Common myeloid progenitor, CD34-positive (primary cell): ENCODE results near the gene RESF1.
"Not testable (repeated sequence)": the region's sequence is repeated elsewhere in the genome, so short reads cannot be mapped to it uniquely, and the experiment has no call there.

Experiments
- CTCF ChIA-PET: fragments of 350-600 bp; sonication (Branson Sonifier 250); formaldehyde crosslinking; loops from one replicate; lab custom pipeline; 2021; ENCODE audit warnings: antibody characterized with exemption; lab: Charles Lee
- POLR2A ChIA-PET: fragments of 350-600 bp; sonication (Branson Sonifier 250); formaldehyde crosslinking; loops from one replicate; lab custom pipeline; 2021; ENCODE audit warnings: antibody characterized with exemption; lab: Charles Lee
- DNase-seq, 3 donors: peaks; one replicate each; pipeline versions ENCODE4 v3.0.0 to v3.0.0-alpha.2; 2013
- H3K27ac ChIP-seq, 2 experiments: 1 replicate in 1 of 2; 2 replicates in 1 of 2; pipeline ENCODE4 v1.7.0; 2013; ENCODE audit warnings: inconsistent platforms in 2 of 2, low read length in 2 of 2, mild to moderate bottlenecking in 2 of 2, low read depth in 1 of 2, moderate library complexity in 1 of 2; ENCODE audit not compliant: severe bottlenecking in 2 of 2, insufficient read depth in 1 of 2, poor library complexity in 1 of 2
- H3K27me3 ChIP-seq, 5 experiments: replicated peaks in 2 of 5; 1 replicate in 3 of 5; 2 replicates in 2 of 5; pipeline versions ENCODE4 v1.6.1 to v1.7.0; 2013; ENCODE audit warnings: low read length in 4 of 5, mild to moderate bottlenecking in 2 of 5, moderate library complexity in 2 of 5, inconsistent platforms in 1 of 5; ENCODE audit not compliant: insufficient read depth in 5 of 5, control insufficient read depth in 4 of 5
- H3K36me3 ChIP-seq, 4 experiments: 1 replicate in 2 of 4; 2 replicates in 2 of 4; pipeline versions ENCODE4 v1.6.1 to v1.7.0; 2013; ENCODE audit warnings: low read length in 3 of 4, control low read depth in 1 of 4, mild to moderate bottlenecking in 1 of 4; ENCODE audit not compliant: control insufficient read depth in 4 of 4, insufficient read depth in 4 of 4
- H3K4me1 ChIP-seq, 4 experiments: 1 replicate in 3 of 4; 2 replicates in 1 of 4; pipeline versions ENCODE4 v1.6.1 to v1.7.1; 2013; ENCODE audit warnings: low read length in 3 of 4, mild to moderate bottlenecking in 3 of 4, control low read depth in 1 of 4, inconsistent platforms in 1 of 4, moderate library complexity in 1 of 4; ENCODE audit not compliant: control insufficient read depth in 4 of 4, insufficient read depth in 4 of 4; ENCODE audit errors: control extremely low read depth in 1 of 4
- H3K4me3 ChIP-seq, 7 experiments: 1 replicate in 4 of 7; 2 replicates in 3 of 7; pipeline versions ENCODE4 v1.5.1 to v1.7.0; 2013; ENCODE audit warnings: mild to moderate bottlenecking in 7 of 7, low read length in 6 of 7, moderate library complexity in 6 of 7, inconsistent platforms in 2 of 7, low read depth in 2 of 7, control low read depth in 1 of 7; ENCODE audit not compliant: insufficient read depth in 4 of 7, control insufficient read depth in 1 of 7; ENCODE audit errors: extremely low read depth in 1 of 7
- H3K9me3 ChIP-seq, 5 experiments: 1 replicate in 4 of 5; 2 replicates in 1 of 5; pipeline versions ENCODE4 v1.6.1 to v1.7.1; 2013; ENCODE audit warnings: low read length in 4 of 5, mild to moderate bottlenecking in 2 of 5, inconsistent platforms in 1 of 5, low read depth in 1 of 5, moderate library complexity in 1 of 5; ENCODE audit not compliant: control insufficient read depth in 4 of 5, insufficient read depth in 2 of 5; ENCODE audit errors: control extremely low read depth in 1 of 5
- WGBS: methylation state at CpG from one replicate; pipeline ENCODE4 v1.1.5; 2013; ENCODE audit not compliant: insufficient coverage; 5-methylcytosine and 5-hydroxymethylcytosine counted together

Gene RESF1

GRCh38 chr12:31929027-31929526 lies 30.1 kb upstream of the RESF1 start:
- no peaks in the 10 kb centered on the region for H3K4me1 ChIP-seq
- H3K36me3 ChIP-seq: no peaks in the 10 kb centered on the region
- POLR2A ChIA-PET: no interaction called here

GRCh38 chr12:31931796-31932715 lies 27.2 kb upstream of the RESF1 start:
- no peak for DNase-seq
- Histone ChIP-seq H3K27ac (no peak overlapping the region), H3K27me3 (no peaks in the 10 kb centered on the region), H3K4me1 (no peaks in the 10 kb centered on the region), H3K9me3 (peaks cover 0 to 20% (median 10%) of the 10 kb centered on the region in 5 experiments), H3K4me3 (no peak overlapping the region), H3K36me3 (no peaks in the 10 kb centered on the region)
- ChIA-PET POLR2A (no interaction called here), CTCF (interaction anchor here (1.1 to 1.6 kb wide), 2 partner anchors 11 to 12 kb away, joined by 3 read pairs; no protein-coding TSS in a partner anchor)
- WGBS: 100% methylated on average over 2 of the region's 7 CpGs

More at GRCh38 chr12:31929027-31929526, 30.1 kb upstream of the RESF1 start:
- Histone ChIP-seq H3K27me3 (no peaks in the 10 kb centered on the region), H3K9me3 (peaks cover 0 to 15% (median 7%) of the 10 kb centered on the region in 5 experiments), H3K27ac (no peak overlapping the region), H3K4me3 (no peak overlapping the region)
- 100% methylated on average over 1 of the region's 5 CpGs for WGBS
- no peak for DNase-seq
- CTCF ChIA-PET: no interaction called here

- no peak overlapping the region for H3K4me3 ChIP-seq
- CTCF ChIA-PET: interaction anchor here (0.7 kb wide), 1 partner anchor 12 kb away, joined by 3 read pairs; no protein-coding TSS in a partner anchor
- POLR2A ChIA-PET: no interaction called here
- H3K27ac ChIP-seq: no peak overlapping the region
- WGBS: 100% methylated on average over 4 of the region's 4 CpGs
- DNase-seq: no peak
- no peaks in the 10 kb centered on the region for H3K4me1 ChIP-seq
- peaks cover 1 to 56% (median 31%) of the 10 kb centered on the region in 5 experiments for H3K9me3 ChIP-seq
- peaks cover 0 to 9% (median 0%) of the 10 kb centered on the region in 4 experiments for H3K36me3 ChIP-seq
- no peaks in the 10 kb centered on the region for H3K27me3 ChIP-seq
Measured at GRCh38 chr12:31944299-31944698, 14.9 kb upstream of the RESF1 start.

- peaks cover 0 to 9% (median 0%) of the 10 kb centered on the region in 4 experiments for H3K36me3 ChIP-seq
- WGBS: 96% methylated on average over 3 of the region's 6 CpGs
- POLR2A ChIA-PET: no interaction called here
Measured at GRCh38 chr12:31947971-31948370, 11.2 kb upstream of the RESF1 start.

GRCh38 chr12:31948697-31949359 lies 10.4 kb upstream of the RESF1 start:
- H3K27ac ChIP-seq, H3K4me3 ChIP-seq, DNase-seq, POLR2A ChIA-PET, H3K27me3 ChIP-seq, H3K36me3 ChIP-seq, H3K4me1 ChIP-seq, CTCF ChIA-PET: not testable (repeated sequence)
- WGBS: 100% methylated on average over 3 of the region's 3 CpGs
- peaks cover 1 to 33% (median 16%) of the 10 kb centered on the region in 5 experiments for H3K9me3 ChIP-seq

More at GRCh38 chr12:31947971-31948370, 11.2 kb upstream of the RESF1 start:
- no peak overlapping the region for H3K4me3 ChIP-seq
- peaks cover 1 to 40% (median 22%) of the 10 kb centered on the region in 5 experiments for H3K9me3 ChIP-seq
- no peaks in the 10 kb centered on the region for H3K4me1 ChIP-seq
- H3K27ac ChIP-seq: no peak overlapping the region
- H3K27me3 ChIP-seq: no peaks in the 10 kb centered on the region
- DNase-seq: no peak
- CTCF ChIA-PET: no interaction called here

GRCh38 chr12:31950088-31950487 lies 9.1 kb upstream of the RESF1 start:
- no peak for DNase-seq
- ChIA-PET POLR2A (no interaction called here), CTCF (interaction anchor here (1.5 kb wide), 1 partner anchor 11 kb away, joined by 5 read pairs; no protein-coding TSS in a partner anchor)
- H3K36me3 ChIP-seq: peaks cover 0 to 3% (median 0%) of the 10 kb centered on the region in 4 experiments
- peaks cover 1 to 21% (median 12%) of the 10 kb centered on the region in 5 experiments for H3K9me3 ChIP-seq
- peaks cover 0 to 2% (median under 1%) of the 10 kb centered on the region in 4 experiments for H3K4me1 ChIP-seq
- no peak overlapping the region for H3K27ac ChIP-seq
- 100% methylated on average over 1 of the region's 4 CpGs for WGBS
- H3K27me3 ChIP-seq: no peaks in the 10 kb centered on the region
- H3K4me3 ChIP-seq: no peak overlapping the region
